GM21723 (cell line): Measurements from ENCODE around the gene HPD.
"Not testable (repeated sequence)": the region's sequence is repeated elsewhere in the genome, so short reads cannot be mapped to it uniquely, and the experiment has no call there.

ENCODE experiments used
- ATAC-seq: cut with Tn5 transposase; IDR thresholded peaks from one replicate; pipeline ENCODE4 v1.9.1; 2021; ENCODE audit warnings: mild to moderate bottlenecking, moderate library complexity; ENCODE audit not compliant: unreplicated experiment

The HPD gene

GRCh38 chr12:121869229-121869628 lies 10.6 kb upstream of the HPD start:
- ATAC-seq: not testable (repeated sequence)

DNA sequence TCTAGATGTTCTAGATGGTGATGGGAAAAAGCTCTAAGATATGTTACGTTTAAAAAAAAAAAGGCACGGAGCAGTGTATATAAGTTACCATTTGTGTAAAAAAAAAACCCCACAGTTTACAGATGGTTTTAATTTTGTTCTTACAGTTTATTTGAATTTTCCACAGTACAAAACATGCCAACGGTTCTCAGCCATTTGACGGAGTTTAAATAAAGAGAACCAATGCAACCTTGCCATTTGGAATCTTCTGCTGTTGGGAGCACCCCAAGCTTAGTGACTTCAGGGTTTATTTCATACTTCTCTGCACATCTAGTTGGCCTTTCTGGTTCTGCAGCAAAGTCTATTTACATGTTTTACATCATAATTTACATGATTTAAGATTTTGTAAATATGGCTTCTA lies 7.7 kb upstream of the HPD start:
- ATAC-seq: no peak

GRCh38 chr12:121861636-121862254 lies 3.1 kb upstream of the HPD start:
- no peak for ATAC-seq

DNA sequence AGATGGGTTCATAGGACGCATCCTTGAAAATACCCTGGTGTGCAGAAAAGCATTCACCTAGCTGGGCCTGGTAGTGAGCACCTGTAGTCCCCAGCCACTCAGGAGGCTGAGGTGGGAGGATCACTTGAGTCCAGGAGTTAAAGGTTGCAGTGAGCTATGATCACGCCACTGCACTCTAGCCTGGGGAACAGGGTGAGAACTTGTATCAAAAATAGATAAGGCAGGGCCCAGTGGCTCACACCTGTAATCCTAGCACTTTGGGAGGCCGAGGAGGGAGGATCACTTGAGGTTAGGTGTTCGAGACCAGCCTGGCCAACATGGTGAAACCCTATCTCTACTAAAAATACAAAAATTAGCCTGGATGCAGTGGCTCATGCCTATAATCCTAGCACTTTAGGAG lies 2.0 kb upstream of the HPD start:
- not testable (repeated sequence) for ATAC-seq

DNA sequence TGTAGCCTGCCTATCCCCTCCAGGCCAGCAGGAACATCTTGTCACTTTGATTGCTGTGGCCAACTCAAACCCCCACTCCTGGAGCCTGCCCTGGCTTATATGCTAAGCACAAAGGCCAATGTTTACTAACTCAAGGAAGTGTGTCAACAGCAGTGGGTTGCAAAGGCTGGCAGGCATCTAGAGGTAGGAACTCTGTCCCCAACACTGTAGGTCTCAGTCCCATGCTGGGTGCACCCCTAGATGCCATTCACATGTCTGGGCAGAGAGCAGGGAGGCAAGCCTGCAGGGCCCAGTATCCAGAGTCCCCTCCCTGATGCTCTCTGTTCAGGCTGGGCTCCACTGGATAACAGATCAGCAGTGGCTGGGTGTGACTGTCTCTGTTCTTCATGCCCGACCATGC lies 1.6 kb upstream of the HPD start:
- ATAC-seq: no peak

- ATAC-seq: no peak
These were observed 369 bp downstream of the HPD start for GRCh38 chr12:121858318-121858661.

- no peak for ATAC-seq
These were observed 1.1 kb downstream of the HPD start for GRCh38 chr12:121857322-121858246.

- not testable (repeated sequence) for ATAC-seq
These were observed 6.3 kb downstream of the HPD start for GRCh38 chr12:121852392-121852791.

DNA sequence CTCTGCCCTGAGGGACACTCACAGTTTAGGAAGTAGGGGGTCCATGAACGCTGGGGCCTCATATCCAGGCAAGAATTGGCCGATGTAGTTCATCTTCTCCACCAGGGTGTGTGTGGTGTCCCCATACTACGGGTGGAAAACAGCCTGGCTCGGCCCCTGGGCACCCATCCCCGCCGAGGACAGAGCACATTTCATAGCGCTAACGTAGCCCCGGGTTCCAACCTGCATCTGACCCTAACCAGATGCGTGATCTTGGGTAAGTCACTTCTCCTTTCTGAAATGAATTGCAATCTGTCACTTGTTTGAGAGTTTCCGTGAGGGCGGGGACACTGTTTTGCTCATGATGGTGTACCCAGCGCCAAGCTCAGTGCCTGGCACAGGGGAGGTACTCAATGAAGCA lies 9.0 kb downstream of the HPD start:
- no peak for ATAC-seq

- no peak for ATAC-seq
These were observed 9.4 kb downstream of the HPD start for GRCh38 chr12:121849211-121849610.

DNA sequence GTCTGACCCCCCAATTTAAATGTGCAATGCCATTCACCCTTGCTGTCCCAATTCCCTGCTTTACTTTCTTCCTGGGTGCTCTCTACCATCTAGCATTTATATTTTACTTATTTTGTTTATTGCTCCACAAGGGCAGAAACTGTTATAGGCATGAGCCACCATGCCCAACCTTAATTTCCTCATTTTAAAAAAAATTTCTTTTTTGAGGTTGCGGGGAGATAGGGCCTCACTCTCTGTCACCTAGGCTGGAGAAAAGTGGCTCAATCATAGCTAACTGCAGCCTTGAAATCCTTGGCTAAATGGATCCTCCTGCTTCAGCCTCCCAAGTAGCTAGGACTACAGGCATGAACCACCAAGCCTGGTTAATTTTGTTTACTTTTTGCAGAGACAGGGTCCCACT lies 13.0 kb downstream of the HPD start:
- no peak for ATAC-seq

GRCh38 chr12:121843236-121843982 lies 15.2 kb downstream of the HPD start:
- ATAC-seq: no peak

DNA sequence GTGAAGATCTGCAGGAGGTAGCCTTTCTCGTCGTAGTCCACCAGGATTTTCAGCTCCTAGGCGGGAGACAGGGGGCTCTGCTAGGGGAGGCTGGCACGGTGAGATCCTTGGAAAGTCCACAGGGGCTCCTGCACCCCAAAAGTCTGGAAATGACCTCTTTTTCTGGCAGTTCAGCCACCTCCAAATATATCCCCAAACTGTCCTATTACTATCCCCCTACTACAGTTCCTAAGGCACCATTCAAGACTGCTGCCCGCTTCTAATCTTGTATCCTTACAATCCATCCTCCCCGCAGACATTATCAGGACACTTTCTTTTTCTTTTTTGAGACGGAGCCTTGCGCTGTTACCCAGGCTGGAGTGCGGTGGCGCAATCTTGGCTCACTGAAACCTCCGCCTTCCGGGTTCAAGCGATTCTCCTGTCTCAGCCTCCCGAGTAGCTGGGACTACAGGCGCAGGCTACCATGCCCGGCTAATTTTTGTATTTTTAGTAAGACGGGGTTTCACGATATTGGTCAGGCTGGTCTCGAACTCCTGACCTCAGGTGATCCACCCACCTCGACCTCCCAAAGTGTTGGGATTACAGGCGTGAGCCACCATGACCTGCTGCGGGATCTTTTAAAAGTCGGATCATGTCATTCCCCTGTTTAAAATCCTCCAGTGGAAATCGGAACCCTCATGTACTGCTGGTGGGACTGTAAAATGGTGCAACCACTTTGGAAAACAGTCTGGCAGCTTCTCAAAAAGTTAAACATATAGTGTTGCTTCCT lies 18.5 kb downstream of the HPD start:
- no peak for ATAC-seq

GRCh38 chr12:121839106-121839992 lies 19.3 kb downstream of the HPD start:
- ATAC-seq: peak; percentile 99

GRCh38 chr12:121838126-121838525 lies 20.5 kb downstream of the HPD start:
- ATAC-seq: no peak

GRCh38 chr12:121837680-121838079 lies 21.0 kb downstream of the HPD start:
- ATAC-seq: no peak

- no peak for ATAC-seq
These were observed 27.0 kb downstream of the HPD start for GRCh38 chr12:121831571-121832245.

- ATAC-seq: no peak
These were observed 27.9 kb downstream of the HPD start for GRCh38 chr12:121830588-121831265.

GRCh38 chr12:121830134-121830533 lies 28.5 kb downstream of the HPD start:
- ATAC-seq: no peak
